HG02973 (cell line): ENCODE data around the gene ELOVL3.

Source experiments
- ATAC-seq: cut with Tn5 transposase; IDR thresholded peaks from one replicate; pipeline ENCODE4 v1.9.1; 2021; ENCODE audit warnings: moderate library complexity; ENCODE audit not compliant: unreplicated experiment

Gene ELOVL3

GRCh38 chr10:102222797-102223196, 3.3 kb upstream of the ELOVL3 start:
- ATAC-seq, result no peak

DNA sequence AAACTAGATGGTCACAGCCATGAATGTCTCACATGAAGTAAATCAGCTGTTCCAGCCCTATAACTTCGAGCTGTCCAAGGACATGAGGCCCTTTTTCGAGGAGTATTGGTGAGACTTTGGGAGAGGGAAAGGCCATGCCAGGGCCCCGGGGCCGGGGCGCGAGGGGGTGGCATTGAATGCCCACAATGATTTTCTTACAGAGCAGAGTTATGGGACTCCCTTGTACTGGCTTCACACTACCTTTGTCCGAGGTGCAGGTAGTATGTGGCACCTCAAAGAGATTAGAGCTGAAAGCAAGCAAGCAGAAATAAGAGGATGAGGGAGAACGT, 407 bp downstream of the ELOVL3 start:
- no peak for ATAC-seq

- no peak for ATAC-seq
Measured at GRCh38 chr10:102227050-102227449, 951 bp downstream of the ELOVL3 start.

- ATAC-seq, result no peak
Measured at GRCh38 chr10:102229810-102230263, 3.7 kb downstream of the ELOVL3 start.

- ATAC-seq, result no peak
Measured at GRCh38 chr10:102230264-102230860, 4.3 kb downstream of the ELOVL3 start.

DNA sequence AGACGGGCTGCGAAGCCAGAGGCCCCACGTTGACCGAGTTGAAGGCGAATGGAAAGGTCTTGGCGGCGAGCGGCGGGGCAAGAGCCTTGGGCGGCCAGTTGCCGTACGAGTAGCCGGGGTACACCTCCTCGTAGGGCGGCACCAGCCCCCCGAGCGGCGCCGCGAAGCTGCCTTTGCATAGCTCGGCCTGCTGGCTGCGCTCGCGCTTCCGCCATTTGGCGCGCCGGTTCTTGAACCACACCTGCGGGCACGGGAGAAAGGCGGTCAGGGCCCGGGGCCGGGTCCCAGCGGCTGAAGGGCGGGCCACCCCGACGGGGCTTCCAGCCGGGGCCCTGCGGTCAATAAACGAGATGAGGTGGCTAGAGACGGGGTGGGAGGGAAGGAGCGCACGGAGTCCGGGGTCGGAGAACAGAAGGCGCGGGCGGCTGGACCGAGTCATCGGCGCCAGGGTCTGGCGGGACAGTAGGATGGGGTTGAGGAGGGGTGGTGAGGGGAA, 4.8 kb downstream of the ELOVL3 start:
- no peak for ATAC-seq

DNA sequence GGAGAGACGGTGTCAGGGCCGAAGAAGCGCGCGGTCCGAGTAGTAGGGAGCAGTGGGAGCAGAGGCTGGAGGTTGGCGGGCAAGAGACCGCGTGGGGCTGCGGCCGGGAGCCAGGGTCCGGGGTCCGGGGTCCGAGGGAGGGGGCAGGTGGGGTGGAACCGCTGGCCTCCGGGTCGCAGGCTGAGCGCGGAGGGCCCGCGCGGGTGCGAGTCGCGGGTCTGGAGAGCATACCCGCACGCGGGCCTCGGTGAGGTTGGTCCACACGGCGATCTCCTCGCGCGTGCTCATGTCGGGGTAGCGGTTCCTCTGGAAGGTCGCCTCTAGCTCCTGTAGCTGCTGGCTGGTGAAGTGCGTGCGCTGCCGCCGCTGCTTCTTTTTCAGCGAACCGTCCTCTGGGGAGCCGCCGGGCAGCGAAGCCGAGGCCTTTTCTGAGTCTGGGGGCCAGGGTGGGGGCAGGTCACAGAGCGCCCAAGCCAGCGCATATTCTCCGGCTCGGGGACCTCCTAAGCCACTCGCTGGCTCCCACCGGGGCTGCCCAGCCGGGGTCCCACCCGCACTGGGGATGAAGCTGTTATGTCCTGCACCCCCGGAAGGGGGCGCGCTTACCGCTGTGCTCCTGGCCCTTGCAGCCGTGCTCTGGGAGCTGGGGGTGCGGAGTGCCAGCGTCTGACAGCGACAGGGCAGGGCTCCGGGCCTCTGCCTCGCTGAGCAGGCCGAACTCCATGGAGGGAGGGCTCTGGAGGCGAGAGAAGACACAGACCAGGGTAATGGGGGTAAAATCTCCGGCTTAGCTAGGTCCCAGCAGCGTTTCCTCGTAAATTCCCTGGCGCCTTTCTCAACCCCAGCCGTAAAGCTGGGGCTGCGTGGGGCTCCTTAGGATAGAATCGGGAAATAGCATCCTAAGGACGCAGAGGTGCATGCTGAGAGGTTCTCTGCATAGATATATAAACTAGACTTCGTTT, 5.5 kb downstream of the ELOVL3 start:
- no peak for ATAC-seq

GRCh38 chr10:102233997-102234396, 7.9 kb downstream of the ELOVL3 start:
- ATAC-seq, result no peak

DNA sequence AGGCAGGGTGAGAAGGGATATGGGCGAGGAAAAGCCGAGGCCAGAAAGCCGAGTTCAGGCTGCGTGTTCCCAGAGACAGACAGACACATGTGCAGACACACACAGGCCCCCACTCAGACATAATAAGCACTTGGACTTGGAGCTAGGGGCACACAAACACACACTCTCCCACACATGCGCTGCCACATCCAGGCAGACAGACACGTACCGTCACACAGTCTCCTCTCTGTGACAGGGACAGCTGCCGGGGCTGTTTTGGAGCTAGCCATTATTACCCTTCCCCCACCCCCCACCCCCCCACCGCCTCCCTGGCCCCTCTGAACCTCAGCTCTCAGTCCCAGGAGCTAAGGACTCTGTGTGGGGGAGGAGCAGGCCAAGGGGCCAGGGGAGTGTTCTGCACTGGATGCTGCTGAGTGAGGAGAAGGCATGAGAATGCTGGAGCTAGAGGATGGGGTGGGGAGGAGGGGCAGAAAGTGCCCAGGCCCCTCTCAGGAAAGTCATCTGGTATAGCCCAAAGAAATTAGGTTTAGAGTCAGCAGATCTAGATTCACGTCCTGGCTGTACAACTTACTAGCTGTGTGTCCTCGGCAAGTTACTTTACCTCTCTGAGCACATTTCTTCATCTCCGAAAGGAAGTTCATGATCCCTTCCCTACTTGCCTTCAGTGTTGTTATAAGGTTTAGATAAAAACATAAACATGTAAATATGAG, 8.9 kb downstream of the ELOVL3 start:
- ATAC-seq, result no peak

GRCh38 chr10:102235598-102235920, 9.5 kb downstream of the ELOVL3 start:
- ATAC-seq, result no peak

DNA sequence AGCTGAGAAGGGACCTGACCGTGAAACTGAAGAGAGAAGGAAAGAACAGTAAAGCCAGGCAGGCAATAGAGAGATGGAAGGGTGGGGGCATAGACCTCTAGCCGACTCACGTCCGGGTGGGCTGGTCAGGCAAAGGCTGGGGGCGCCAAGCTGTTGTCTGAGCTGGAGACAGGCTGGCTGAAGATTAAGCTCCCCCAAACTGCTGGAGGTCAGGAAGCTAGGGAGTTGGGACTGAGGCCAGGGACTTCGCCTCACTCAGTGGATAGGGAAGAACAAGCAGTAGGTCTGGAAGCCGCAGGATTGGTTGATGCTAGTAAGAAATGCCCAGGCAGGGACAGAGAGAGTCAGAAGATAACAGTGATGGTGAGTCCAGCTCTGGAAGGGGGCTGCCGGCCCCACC, 9.9 kb downstream of the ELOVL3 start:
- no peak for ATAC-seq

DNA sequence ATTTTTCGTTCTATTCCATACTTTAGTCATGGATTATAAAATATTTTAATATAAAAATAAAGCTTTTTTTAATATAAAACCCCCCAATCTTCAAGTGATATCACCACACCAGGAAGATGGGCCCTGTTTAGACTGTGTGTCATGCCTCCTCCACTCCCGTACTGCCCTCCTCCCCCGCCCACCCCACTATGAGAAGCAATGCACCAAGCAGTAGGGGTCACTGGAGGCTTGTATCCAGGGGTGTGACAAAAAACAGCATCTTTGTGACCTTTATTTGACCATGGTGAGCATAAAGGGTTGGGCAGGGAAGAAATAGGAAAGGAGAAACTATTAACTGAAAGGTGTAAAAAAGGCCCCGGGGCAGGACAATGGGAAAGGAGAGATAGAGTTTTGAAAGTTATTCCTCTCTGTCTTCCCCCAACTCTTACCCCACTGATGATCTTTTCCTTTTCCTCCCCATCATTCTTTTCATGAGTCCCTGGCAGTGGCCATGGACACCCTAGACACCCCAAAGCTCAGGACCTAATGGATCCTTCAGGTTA, 11.7 kb downstream of the ELOVL3 start:
- no peak for ATAC-seq

DNA sequence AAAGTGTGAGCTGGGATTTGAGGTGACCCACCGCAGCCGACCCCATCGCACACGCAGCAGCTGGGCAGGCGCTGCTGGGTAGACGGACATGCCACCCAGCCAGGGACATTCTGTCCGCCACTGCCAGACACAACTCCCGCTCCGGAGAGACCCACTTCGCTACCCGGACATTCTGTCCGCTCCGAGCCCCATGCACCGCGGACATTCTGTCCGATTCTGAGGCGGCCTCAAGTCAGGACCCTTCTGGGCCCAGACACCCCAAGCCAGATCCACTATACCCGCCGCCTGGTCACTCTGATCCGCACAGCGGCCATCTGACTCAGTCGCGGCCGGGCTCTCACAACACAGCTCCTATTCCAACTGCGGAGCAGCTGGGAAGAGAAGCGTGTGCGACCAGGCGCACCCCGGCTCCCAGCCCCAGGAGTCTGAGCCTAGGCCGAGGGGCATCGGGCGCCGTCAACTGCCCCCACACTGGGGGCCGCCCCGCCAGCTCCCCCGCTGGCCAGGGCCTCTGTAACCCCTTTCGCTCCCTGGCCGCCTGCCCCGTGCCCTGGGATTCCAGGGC, 14.4 kb downstream of the ELOVL3 start:
- ATAC-seq, result no peak

DNA sequence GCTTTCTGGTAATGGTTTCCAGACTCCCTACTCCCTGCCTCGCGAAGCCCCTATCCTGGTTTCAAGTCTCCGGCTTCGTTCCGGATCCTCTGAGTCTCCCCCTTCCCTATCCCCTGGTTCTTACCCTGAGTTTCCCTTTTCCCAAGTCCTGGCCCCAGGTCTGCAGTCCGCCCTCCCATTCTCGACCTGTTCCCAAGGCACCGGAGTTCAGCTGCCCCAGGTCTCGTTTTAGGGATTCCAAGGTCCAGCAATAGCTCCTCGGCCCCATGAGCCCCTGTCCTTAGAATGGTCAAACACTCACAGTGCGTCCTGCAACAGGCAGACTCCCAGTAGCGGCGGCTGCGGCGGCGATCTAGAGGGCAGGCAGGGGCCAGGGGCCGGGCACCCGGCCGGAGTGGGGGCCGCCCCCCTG, 14.9 kb downstream of the ELOVL3 start:
- ATAC-seq, result no peak

GRCh38 chr10:102241444-102242117, 15.5 kb downstream of the ELOVL3 start, which contains the start of gene PITX3:
PITX3 (minus strand) TSS chr10:102241512; CDS start chr10:102232080, 9,432 bp downstream.
- peak; percentile 33 for ATAC-seq

DNA sequence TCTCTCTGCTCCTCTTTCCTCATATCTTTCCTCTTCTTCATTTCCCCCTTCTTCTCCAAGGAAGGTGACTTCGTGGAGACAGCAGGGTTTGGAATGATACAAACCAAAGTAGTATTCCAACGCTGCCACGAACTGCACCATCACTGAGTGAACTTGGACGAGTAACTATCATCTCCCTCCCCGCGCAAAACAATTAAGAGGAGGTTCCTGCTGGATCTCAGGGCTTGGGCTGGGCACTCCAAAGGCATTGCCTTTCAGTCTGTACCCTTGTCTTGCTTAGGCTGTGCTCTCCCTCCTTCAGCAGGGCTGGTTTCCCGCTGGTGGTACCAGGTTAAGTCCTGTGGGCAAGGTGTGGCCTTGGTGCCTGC, 16.0 kb downstream of the ELOVL3 start:
- ATAC-seq, result no peak

GRCh38 chr10:102243309-102243708, 17.2 kb downstream of the ELOVL3 start:
- ATAC-seq, result no peak

DNA sequence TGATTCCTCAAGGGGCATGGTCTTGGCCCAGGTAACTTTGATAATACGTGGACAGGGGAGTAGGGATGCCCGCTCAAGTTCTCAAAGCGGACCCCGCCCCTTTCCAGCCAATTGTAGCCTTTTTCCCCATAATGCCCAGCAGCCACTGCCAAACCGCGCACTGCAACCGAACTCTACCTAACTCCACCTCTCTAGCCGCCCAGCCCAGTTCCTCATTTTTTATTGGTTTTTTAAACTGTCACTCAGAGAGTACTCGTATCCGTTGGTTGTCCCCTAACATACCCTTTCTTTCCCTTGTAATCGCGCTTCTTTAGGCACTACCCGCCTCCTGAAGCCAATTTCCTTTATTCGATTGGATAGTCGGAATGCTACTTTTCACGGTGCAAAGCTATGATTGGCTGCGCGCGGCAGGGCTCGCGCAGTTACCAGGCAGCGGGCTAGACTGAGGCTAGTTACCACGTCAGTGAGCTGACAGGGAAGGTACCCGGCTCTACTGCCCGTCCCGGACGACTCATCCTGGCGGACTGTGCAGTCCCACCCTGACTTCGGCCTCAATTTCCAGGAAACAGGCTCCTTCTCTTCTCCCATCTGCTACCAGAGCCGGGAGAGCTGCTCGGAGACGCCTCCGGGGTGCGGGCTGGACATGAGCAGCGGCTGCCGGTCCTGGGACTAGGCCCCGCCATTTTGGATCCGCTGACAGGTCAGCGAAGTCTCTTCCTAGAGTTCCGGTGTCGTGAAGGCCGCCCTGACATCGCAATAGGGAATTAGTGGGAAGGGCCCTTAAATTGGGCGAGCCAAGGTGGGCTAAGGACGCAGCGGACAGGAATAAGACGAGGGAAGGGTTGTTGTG, 19.2 kb downstream of the ELOVL3 start, which contains the start of gene GBF1:
Gene GBF1, plus strand, starts transcription at position 451 of the 850 bp plus-strand sequence. CDS start 13,407 bp downstream, outside the sequence.
- ATAC-seq, result peak; percentile 88

DNA sequence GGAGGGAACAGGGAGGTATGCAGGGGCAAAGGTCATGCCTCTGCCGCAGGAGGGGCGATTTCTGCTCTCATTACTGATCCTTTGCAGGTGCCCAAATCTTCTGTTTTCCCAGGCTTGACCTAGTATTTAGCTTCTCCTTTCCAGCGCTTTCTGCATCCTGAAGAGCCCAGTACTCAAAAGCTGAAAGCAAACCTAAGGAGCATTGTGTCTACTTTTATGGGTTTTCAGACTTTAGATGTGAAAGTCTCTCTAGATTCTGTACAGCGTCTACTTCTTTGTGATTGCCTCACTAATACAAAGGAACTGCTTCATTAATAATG, 19.8 kb downstream of the ELOVL3 start:
- ATAC-seq, result no peak

GRCh38 chr10:102246261-102246660, 20.2 kb downstream of the ELOVL3 start:
- no peak for ATAC-seq
